Dedifferentiated amniotic fluid mesenchymal stem cell (primary cell): Measurements from ENCODE around the gene COA1.

ENCODE experiments used
- DNase-seq: peaks from one replicate; pipeline ENCODE4 v3.0.0-alpha.2; 2016; ENCODE audit errors: extremely low spot score

The COA1 gene

GRCh38 chr7:43591558-43592180 lies 137.7 kb downstream of the COA1 start:
- no peak for DNase-seq

GRCh38 chr7:43590862-43591557 lies 138.3 kb downstream of the COA1 start:
- DNase-seq = no peak

DNA sequence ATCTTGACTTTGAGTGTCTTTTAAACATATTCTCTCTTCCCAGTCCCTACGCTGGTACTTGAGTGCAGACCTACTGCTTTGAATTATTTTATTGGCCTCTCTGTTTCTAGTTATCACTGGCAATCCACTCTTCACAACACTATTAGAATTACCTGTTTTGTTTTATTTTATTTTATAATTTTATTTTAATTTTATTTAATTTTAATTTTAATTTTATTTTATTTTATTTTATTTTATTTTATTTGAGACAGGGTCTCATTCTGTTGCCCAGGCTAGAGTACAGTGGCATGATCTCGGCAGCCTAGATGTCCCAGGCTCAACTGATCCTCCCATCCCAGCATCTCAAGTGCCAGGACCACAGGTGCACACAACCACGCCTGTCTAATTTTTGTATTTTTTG lies 139.6 kb downstream of the COA1 start:
- no peak for DNase-seq
